ENCODE results near the gene NLGN1.

GRCh38 chr3:174159604-174160003 is 762.1 kb downstream of the NLGN1 start:
- TF ChIP-seq POLR2A (conservative IDR thresholded peaks at IDR 0.05) (no peak), ESRRA (IDR thresholded peaks at IDR 0.05; ENCODE audit: borderline replicate concordance, low read depth) (no peak)
- TF ChIP-seq, protein P1, sequence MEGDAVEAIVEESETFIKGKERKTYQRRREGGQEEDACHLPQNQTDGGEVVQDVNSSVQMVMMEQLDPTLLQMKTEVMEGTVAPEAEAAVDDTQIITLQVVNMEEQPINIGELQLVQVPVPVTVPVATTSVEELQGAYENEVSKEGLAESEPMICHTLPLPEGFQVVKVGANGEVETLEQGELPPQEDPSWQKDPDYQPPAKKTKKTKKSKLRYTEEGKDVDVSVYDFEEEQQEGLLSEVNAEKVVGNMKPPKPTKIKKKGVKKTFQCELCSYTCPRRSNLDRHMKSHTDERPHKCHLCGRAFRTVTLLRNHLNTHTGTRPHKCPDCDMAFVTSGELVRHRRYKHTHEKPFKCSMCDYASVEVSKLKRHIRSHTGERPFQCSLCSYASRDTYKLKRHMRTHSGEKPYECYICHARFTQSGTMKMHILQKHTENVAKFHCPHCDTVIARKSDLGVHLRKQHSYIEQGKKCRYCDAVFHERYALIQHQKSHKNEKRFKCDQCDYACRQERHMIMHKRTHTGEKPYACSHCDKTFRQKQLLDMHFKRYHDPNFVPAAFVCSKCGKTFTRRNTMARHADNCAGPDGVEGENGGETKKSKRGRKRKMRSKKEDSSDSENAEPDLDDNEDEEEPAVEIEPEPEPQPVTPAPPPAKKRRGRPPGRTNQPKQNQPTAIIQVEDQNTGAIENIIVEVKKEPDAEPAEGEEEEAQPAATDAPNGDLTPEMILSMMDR (IDR thresholded peaks at IDR 0.05 in 2 of 3, conservative IDR thresholded peaks at IDR 0.05 in 1 of 3; ENCODE audit: insufficient read depth in 2 of 3, low read depth in 1 of 3, low read length in 3 of 3) = no peak
